HEK293T (cell line): Measurements from ENCODE around the gene URB1.

ENCODE experiments used
- FOXM1 ChIP-seq: fragments of 450-650 bp; IDR thresholded peaks from 2 replicates; pipeline ENCODE4 v1.6.1; 2017; ENCODE audit warnings: mild to moderate bottlenecking, borderline replicate concordance
- HDGF ChIP-seq: fragments of 450-650 bp; IDR thresholded peaks from 2 replicates; pipeline ENCODE4 v1.6.1; 2017; ENCODE audit warnings: antibody characterized with exemption, borderline replicate concordance
- L3MBTL2 ChIP-seq: fragments of 450-650 bp; conservative IDR thresholded peaks from 2 replicates; pipeline ENCODE4 v1.6.1; 2016; ENCODE audit warnings: mild to moderate bottlenecking
- SUZ12 ChIP-seq: fragments of 450-650 bp; IDR thresholded peaks from 2 replicates; pipeline ENCODE4 v1.6.1; 2016; ENCODE audit warnings: mild to moderate bottlenecking
- ZNF384 ChIP-seq: fragments of 450-650 bp; IDR thresholded peaks from 2 replicates; pipeline ENCODE4 v1.6.1; 2016

GRCh38 chr21:32330784-32331311 is 62.0 kb downstream of the URB1 start:
- TF ChIP-seq HDGF = no peak
- no peak for TF ChIP-seq FOXM1
- no peak for TF ChIP-seq ZNF384
- TF ChIP-seq L3MBTL2 = no peak
- no peak for TF ChIP-seq SUZ12
